GM23338 (cell line): Measurements from ENCODE around the gene XKR7. TPM values are rescaled to one million over a fixed set of nuclear protein-coding genes. Genes with fewer than 3 reads are reported as not detected.

Experiments
- CTCF ChIP-seq, 2 experiments: fragments of 200-600 bp in 1 of 2; sonication (generic) in 1 of 2; conservative IDR thresholded peaks; 2 replicates each; pipeline versions ENCODE4 v1.5.1 to v1.6.1; 2016 to 2017; ENCODE audit warnings: antibody characterized with exemption in 2 of 2, low read depth in 2 of 2, mild to moderate bottlenecking in 2 of 2, moderate library complexity in 1 of 2
- ETS1 ChIP-seq: IDR thresholded peaks from 2 replicates; pipeline ENCODE4 v1.6.1; 2016; ENCODE audit warnings: antibody characterized with exemption
- EZH2 ChIP-seq: fragments of 200-600 bp; sonication (generic); IDR thresholded peaks from one replicate; pipeline ENCODE4 v1.8.0; 2017; ENCODE audit warnings: antibody characterized with exemption, mild to moderate bottlenecking, low read depth; ENCODE audit not compliant: unreplicated experiment
- NANOG ChIP-seq: IDR thresholded peaks from 2 replicates; pipeline ENCODE4 v1.6.1; 2016; ENCODE audit warnings: antibody characterized with exemption, borderline replicate concordance
- REST ChIP-seq: IDR thresholded peaks from one replicate; pipeline ENCODE4 v1.6.1; 2018; ENCODE audit warnings: antibody characterized with exemption; ENCODE audit not compliant: unreplicated experiment
- STAT1 ChIP-seq: IDR thresholded peaks from one replicate; pipeline ENCODE4 v1.6.1; 2016; ENCODE audit warnings: antibody characterized with exemption; ENCODE audit not compliant: unreplicated experiment
- ZNF114 ChIP-seq: fragments of 250-450 bp; sonication (Bioruptor Pico); IDR thresholded peaks from 2 replicates; pipeline ENCODE4 v1.5.0; 2020; ENCODE audit warnings: mild to moderate bottlenecking, moderate library complexity
- ZNF462 ChIP-seq: fragments of 250-450 bp; sonication (Bioruptor Pico); IDR thresholded peaks from 2 replicates; pipeline ENCODE4 v1.5.0; 2020; ENCODE audit warnings: mild to moderate bottlenecking, moderate library complexity
- polyA plus RNA-seq: library from polyadenylated mRNA; unstranded; fragments of >200 nt; fragmentation: Nextera tagmentation; extraction: Ambion mirVana; gene quantifications from 2 replicates; pipeline ENCODE4 v1.2.1, GENCODE V29; 2016
- total RNA-seq: library from RNA; depleted of rRNA; stranded (reverse); fragments of >200 nt; shearing (Covaris generic); gene quantifications from 2 replicates; pipeline ENCODE4 v1.2.3, GENCODE V29; 2014

The XKR7 gene
- total and polyA plus RNA-seq, 2 experiments from 2014 or later, result 0.61 to 3.9 TPM

- TF ChIP-seq ZNF462 (CRISPR knock-in tag) (no peak), CTCF (conservative IDR thresholded peaks at IDR 0.05; ENCODE audit: low read depth in 2 of 2) (no peak), ETS1 (no peak), ZNF114 (CRISPR knock-in tag) (no peak), STAT1 (no peak), NANOG (no peak), EZH2 (no peak), REST (no peak)
These were observed 14.3 kb upstream of the XKR7 start (continued) for GRCh38 chr20:31953556-31954148.
